ENCODE results near the gene SH3BP4.
A peak's percentile ranks its signal among the peaks of the same experiment; 100 is the strongest.

The SH3BP4 gene

GRCh38 chr2:235006986-235007385 is 55.2 kb downstream of the SH3BP4 start:
- no peak overlapping the region for H3K4me3 ChIP-seq (ENCODE audit: low read depth, low read length)
- TF ChIP-seq, protein P1, sequence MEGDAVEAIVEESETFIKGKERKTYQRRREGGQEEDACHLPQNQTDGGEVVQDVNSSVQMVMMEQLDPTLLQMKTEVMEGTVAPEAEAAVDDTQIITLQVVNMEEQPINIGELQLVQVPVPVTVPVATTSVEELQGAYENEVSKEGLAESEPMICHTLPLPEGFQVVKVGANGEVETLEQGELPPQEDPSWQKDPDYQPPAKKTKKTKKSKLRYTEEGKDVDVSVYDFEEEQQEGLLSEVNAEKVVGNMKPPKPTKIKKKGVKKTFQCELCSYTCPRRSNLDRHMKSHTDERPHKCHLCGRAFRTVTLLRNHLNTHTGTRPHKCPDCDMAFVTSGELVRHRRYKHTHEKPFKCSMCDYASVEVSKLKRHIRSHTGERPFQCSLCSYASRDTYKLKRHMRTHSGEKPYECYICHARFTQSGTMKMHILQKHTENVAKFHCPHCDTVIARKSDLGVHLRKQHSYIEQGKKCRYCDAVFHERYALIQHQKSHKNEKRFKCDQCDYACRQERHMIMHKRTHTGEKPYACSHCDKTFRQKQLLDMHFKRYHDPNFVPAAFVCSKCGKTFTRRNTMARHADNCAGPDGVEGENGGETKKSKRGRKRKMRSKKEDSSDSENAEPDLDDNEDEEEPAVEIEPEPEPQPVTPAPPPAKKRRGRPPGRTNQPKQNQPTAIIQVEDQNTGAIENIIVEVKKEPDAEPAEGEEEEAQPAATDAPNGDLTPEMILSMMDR (IDR thresholded peaks at IDR 0.05; ENCODE audit: control insufficient read depth, extremely low read depth, insufficient read depth), result no peak
- no peak for DNase-seq (ENCODE audit: low read depth)

DNA sequence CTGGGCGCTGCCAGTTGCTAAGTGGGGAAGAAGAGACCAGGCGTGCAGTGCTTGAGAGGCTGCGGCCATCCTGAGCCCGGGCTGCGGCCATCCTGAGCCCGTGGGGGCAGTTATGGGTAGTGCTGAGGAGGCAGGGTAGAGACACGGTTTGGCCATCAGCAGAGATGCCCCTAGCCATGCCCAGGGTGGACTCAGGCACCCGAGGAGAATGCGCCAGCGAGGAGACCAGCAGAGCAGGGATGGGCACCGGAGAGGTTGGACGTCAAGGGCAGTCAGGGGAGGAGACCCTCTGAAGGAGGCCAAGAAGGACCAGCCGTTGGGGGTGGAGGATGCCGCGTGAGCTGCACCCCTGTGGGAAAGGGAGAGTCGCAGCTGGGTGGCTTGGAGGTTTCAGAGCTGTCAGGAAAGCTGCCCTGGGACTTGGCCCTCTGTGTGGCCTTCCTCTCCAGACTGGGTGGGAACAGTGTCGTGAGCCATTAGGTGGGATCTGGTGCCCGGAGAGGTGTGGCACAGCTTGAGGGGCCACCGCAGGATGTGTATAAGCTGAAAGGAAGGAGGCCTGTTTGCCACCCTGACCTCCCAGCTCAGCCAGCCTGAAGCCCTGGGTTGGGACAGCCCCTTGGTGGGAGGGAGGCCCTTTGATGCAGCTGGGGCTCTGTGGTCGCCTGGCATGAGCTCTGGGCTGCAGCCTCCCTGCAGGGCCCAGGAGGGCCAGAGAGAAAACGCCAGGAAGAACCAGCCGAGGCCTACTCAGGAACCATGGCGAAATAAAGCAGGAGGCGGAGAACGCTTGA is 56.0 kb downstream of the SH3BP4 start:
- DNase-seq (ENCODE audit: low read depth), result no peak
- no peak overlapping the region for H3K4me3 ChIP-seq (ENCODE audit: low read depth, low read length)
- TF ChIP-seq, protein P1 (IDR thresholded peaks at IDR 0.05; ENCODE audit: control insufficient read depth, extremely low read depth, insufficient read depth), result no peak

GRCh38 chr2:235008584-235009044 is 56.8 kb downstream of the SH3BP4 start:
- DNase-seq (ENCODE audit: low read depth), result peak; percentile 94
- peak overlapping the region; percentile 18; the same call in 1 of the 2 replicates for H3K4me3 ChIP-seq (ENCODE audit: low read depth, low read length)
- TF ChIP-seq, protein P1 (IDR thresholded peaks at IDR 0.05; ENCODE audit: control insufficient read depth, extremely low read depth, insufficient read depth), result no peak

DNA sequence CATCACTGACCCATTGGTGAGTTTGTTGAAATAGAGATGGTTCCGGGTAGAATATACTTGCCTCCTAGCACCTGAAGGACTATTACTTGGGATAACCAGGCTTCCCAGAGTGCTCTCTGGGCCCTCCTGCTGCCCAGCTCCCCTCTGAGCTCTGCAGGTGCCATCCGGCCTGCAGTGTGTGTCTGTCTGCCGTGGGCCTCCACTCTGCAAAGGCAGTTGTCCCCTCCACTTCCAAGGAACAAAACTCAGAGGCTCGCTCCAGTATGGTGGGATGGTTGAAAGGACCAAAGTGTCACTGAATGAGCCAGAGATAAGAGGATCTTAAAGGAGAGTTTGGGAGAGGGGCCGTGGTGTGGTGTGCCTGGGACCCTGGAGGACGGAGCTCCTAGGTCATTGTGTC is 57.3 kb downstream of the SH3BP4 start:
- peak overlapping the region; percentile 18; the same call in 1 of the 2 replicates for H3K4me3 ChIP-seq (ENCODE audit: low read depth, low read length)
- TF ChIP-seq, protein P1 (IDR thresholded peaks at IDR 0.05; ENCODE audit: control insufficient read depth, extremely low read depth, insufficient read depth), result no peak
- no peak for DNase-seq (ENCODE audit: low read depth)

DNA sequence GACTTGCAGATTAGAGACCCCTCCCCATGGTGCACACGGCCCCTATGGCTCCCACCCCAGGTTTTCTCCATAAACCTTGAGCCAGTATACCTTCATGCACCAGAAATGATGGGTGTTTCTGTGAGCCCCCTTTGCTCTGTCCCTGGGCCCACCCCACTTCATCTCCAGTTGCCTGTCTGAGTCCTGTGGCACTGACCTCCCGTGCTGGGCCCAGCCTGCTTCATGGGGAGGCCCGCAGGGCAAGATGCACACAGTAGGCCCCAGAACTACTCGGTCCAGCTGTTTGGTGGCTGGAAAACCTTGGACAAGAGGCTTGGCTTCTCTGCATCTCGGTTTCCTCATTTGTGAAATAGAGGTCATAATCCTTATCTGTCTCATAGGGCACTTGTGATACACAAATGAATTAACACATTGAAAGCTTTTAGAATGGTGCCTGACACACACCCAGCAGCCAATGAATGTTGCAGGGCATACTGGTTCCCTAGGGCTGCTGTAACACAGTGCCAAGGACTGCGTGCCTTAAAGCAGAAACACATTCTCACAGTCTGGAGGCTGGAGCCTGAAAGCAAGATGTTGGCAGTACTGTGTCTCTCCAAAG is 58.4 kb downstream of the SH3BP4 start:
- no peak for DNase-seq (ENCODE audit: low read depth)
- no peak overlapping the region for H3K4me3 ChIP-seq (ENCODE audit: low read depth, low read length)
- TF ChIP-seq, protein P1 (IDR thresholded peaks at IDR 0.05; ENCODE audit: control insufficient read depth, extremely low read depth, insufficient read depth), result no peak

DNA sequence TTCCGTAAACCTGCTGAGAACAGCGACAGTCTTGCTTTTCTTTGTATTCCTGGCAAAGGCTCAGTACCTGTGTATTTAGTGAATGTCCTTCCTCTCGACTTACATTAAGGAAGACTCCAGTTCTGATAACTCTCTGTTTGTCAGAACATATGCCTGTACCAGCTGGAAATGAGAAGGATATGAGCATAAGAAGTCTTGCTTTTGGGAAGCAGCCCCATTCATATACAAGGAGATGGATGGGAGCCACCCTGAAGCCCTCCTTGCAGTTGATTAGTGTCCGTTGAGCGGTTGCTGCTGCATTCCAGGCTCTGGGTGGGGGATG is 59.8 kb downstream of the SH3BP4 start:
- TF ChIP-seq, protein P1 (IDR thresholded peaks at IDR 0.05; ENCODE audit: control insufficient read depth, extremely low read depth, insufficient read depth), result no peak
- no peak overlapping the region for H3K4me3 ChIP-seq (ENCODE audit: low read depth, low read length)

More for the DNA sequence above, 59.8 kb downstream of the SH3BP4 start:
- no peak for DNase-seq (ENCODE audit: low read depth)

Data from LNCaP clone FGC (cell line).